HCT116 (cell line): ENCODE data around the gene GGA1. TPM values are rescaled to one million over a fixed set of nuclear protein-coding genes. Genes with fewer than 3 reads are reported as not detected.

Experiments used
- ATAC-seq: fragments of 200-7000 bp; cut with Tn5 transposase; 2 replicates; pipeline ENCODE4 v1.9.1; 2020; ENCODE audit warnings: mild to moderate bottlenecking, moderate library complexity
- BruUV-seq: library from RNA; stranded (reverse); fragments of 400-500 nt; replicated peaks from 2 replicates; lab custom pipeline; 2021; lab: Mats Ljungman, UMichigan
- CTCF ChIA-PET: fragments of 300-600 bp; sonication (Branson Sonifier 250); formaldehyde crosslinking; loops from one replicate; lab custom pipeline; 2021; ENCODE audit warnings: antibody characterized with exemption; lab: Charles Lee
- POLR2A ChIA-PET: fragments of 300-600, 350-600 bp; sonication (Branson Sonifier 250); formaldehyde crosslinking; loops from one replicate; lab custom pipeline; 2021; ENCODE audit warnings: antibody characterized with exemption; lab: Charles Lee
- RAD21 ChIA-PET, 2 experiments: fragments of 300-600 bp; sonication (Branson Sonifier 250); formaldehyde crosslinking; loops; one replicate each; lab custom pipeline; 2023; ENCODE audit warnings: low total read pairs in 2 of 2; ENCODE audit not compliant: uncharacterized antibody in 2 of 2, unreplicated experiment in 2 of 2, low non-redundant PET in 1 of 2; lab: Charles Lee
- DNase-seq: peaks from one replicate; pipeline ENCODE4 v3.0.0-alpha.2; 2010; ENCODE audit warnings: low read depth, low spot score
- H2AFZ ChIP-seq: fragments of 200-600 bp; shearing (Covaris generic), sonication (generic); 2 replicates; pipeline ENCODE4 v1.6.1; 2017; ENCODE audit warnings: low read depth, mixed run types, mixed read lengths, antibody characterized with exemption, low read length; ENCODE audit not compliant: poor library complexity, severe bottlenecking
- H3K27ac ChIP-seq: 2 replicates; pipeline ENCODE4 v1.5.1; 2012; ENCODE audit warnings: low read depth, low read length
- H3K27me3 ChIP-seq: fragments of 200-600 bp; sonication (generic); 2 replicates; pipeline ENCODE4 v1.6.1; 2016; ENCODE audit warnings: mixed run types, low read length, mixed read lengths; ENCODE audit not compliant: insufficient read depth
- H3K36me3 ChIP-seq, 2 experiments: fragments of 200-500 bp in 1 of 2; fragments of 200-600 bp in 1 of 2; sonication (Bioruptor generic) in 1 of 2; sonication (generic) in 1 of 2; 2 replicates each; pipeline versions ENCODE4 v1.5.1 to v1.6.1; 2014 to 2016; ENCODE audit warnings: low read length in 2 of 2, inconsistent platforms in 1 of 2, mixed read lengths in 1 of 2, mixed run types in 1 of 2; ENCODE audit not compliant: insufficient read depth in 2 of 2, control insufficient read depth in 1 of 2
- H3K4me1 ChIP-seq, 2 experiments: fragments of 200-600 bp in 1 of 2; sonication (generic) in 1 of 2; 2 replicates each; pipeline versions ENCODE4 v1.5.1 to v1.6.1; 2012 to 2017; ENCODE audit warnings: low read length in 2 of 2, inconsistent platforms in 1 of 2, mild to moderate bottlenecking in 1 of 2, mixed read lengths in 1 of 2, mixed run types in 1 of 2, moderate library complexity in 1 of 2; ENCODE audit not compliant: insufficient read depth in 2 of 2, control insufficient read depth in 1 of 2
- H3K4me2 ChIP-seq: fragments of 200-600 bp; sonication (generic); 2 replicates; pipeline ENCODE4 v1.6.1; 2017; ENCODE audit warnings: mixed run types, low read length, mixed read lengths
- H3K4me3 ChIP-seq, 2 experiments: fragments of 200-600 bp in 1 of 2; sonication (generic) in 1 of 2; replicated peaks in 1 of 2; 2 replicates each; pipeline ENCODE4 v1.5.1; 2011 to 2016; ENCODE audit warnings: low read length in 2 of 2, control low read depth in 1 of 2, low read depth in 1 of 2, mild to moderate bottlenecking in 1 of 2, mixed read lengths in 1 of 2, mixed run types in 1 of 2
- H3K79me2 ChIP-seq: fragments of 200-600 bp; sonication (generic); 2 replicates; pipeline ENCODE4 v1.6.1; 2017; ENCODE audit warnings: mild to moderate bottlenecking, mixed run types, low read length, moderate library complexity, mixed read lengths; ENCODE audit not compliant: insufficient read depth
- H3K9ac ChIP-seq: fragments of 200-600 bp; sonication (generic); 2 replicates; pipeline ENCODE4 v1.6.1; 2016; ENCODE audit warnings: low read length, mixed read lengths
- H3K9me2 ChIP-seq: fragments of 200-600 bp; sonication (generic), shearing (Covaris generic); 2 replicates; pipeline ENCODE4 v1.6.1; 2017; ENCODE audit warnings: mixed run types, mild to moderate bottlenecking, moderate library complexity; ENCODE audit not compliant: insufficient read depth
- H3K9me3 ChIP-seq, 2 experiments: fragments of 200-500 bp in 1 of 2; fragments of 200-600 bp in 1 of 2; sonication (Bioruptor generic) in 1 of 2; sonication (generic) in 1 of 2; 2 replicates each; pipeline ENCODE4 v1.6.1; 2014 to 2017; ENCODE audit warnings: low read length in 2 of 2, mixed read lengths in 2 of 2, inconsistent platforms in 1 of 2, low read depth in 1 of 2, mild to moderate bottlenecking in 1 of 2, mixed run types in 1 of 2, moderate library complexity in 1 of 2; ENCODE audit not compliant: control insufficient read depth in 1 of 2, insufficient read depth in 1 of 2
- H4K20me1 ChIP-seq: fragments of 200-600 bp; sonication (generic), shearing (Covaris generic); 2 replicates; pipeline ENCODE4 v1.6.1; 2017; ENCODE audit warnings: mixed run types, mild to moderate bottlenecking, moderate library complexity; ENCODE audit not compliant: insufficient read depth
- CEBPB ChIP-seq: IDR thresholded peaks from 2 replicates; pipeline ENCODE4 v1.6.1; 2012; ENCODE audit warnings: low read depth
- EGR1 ChIP-seq: IDR thresholded peaks from 2 replicates; pipeline ENCODE4 v1.6.1; 2012; ENCODE audit warnings: low read depth
- FOSL1 ChIP-seq: IDR thresholded peaks from 2 replicates; pipeline ENCODE4 v1.6.1; 2012; ENCODE audit warnings: low read depth
- POLR2A ChIP-seq: IDR thresholded peaks from 2 replicates; pipeline ENCODE4 v1.7.0; 2011; ENCODE audit warnings: borderline replicate concordance; ENCODE audit not compliant: insufficient read depth, insufficient read length; ENCODE audit errors: extremely low read depth
- POLR2AphosphoS5 ChIP-seq: IDR thresholded peaks from 2 replicates; pipeline ENCODE4 v1.6.1; 2011; ENCODE audit warnings: mild to moderate bottlenecking, low read depth, low read length, moderate library complexity
- SIN3A ChIP-seq: IDR thresholded peaks from 2 replicates; pipeline ENCODE4 v1.6.1; 2012; ENCODE audit warnings: low read depth
- intact Hi-C: fragments of 100-400 bp; cut with micrococcal nuclease; formaldehyde crosslinking; loops from 2 replicates; pipeline ENCODE4 v1.10.0; 2022
- total RNA-seq: library from RNA; stranded (reverse); gene quantifications from one replicate; pipeline ENCODE4 v1.2.1, GENCODE V29; 2021; ENCODE audit not compliant: unreplicated experiment

GGA1 gene
- total RNA-seq, 1 experiment from 2014 or later: 89.8 TPM

GRCh38 chr22:37610480-37611129 is 2.0 kb downstream of the GGA1 start:
- CTCF ChIA-PET: no interaction called here
- no TSS peak for BruUV-seq
- Histone ChIP-seq H3K9me3 (no peaks in the 10 kb centered on the region), H4K20me1 (no peaks in the 10 kb centered on the region), H3K27me3 (no peaks in the 10 kb centered on the region), H3K4me2 (peak overlapping the region; percentile 91), H2AFZ (no peak overlapping the region), H3K4me1 (peaks cover 30 to 46% of the 10 kb centered on the region in 2 experiments), H3K9me2 (no peaks in the 10 kb centered on the region), H3K36me3 (peaks cover 3 to 9% of the 10 kb centered on the region in 2 experiments; a peak in 3 of 4 replicates), H3K27ac (peak overlapping the region; percentile 100), H3K9ac (peak overlapping the region; percentile 91), H3K4me3 (peak overlapping the region; percentile 82 to 93), H3K79me2 (peaks cover 30% of the 10 kb centered on the region)
- RAD21 ChIA-PET: no interaction called here
- TF ChIP-seq SIN3A (no peak), EGR1 (0 out of 2 replicates have a peak, but pooled peaks have one; percentile 16)
- POLR2A ChIA-PET: interaction anchor here (1.2 kb wide), 1 partner anchor 65 kb away, joined by 4 read pairs; the partner anchor contains the start of gene LGALS1
- intact Hi-C loops: no loop called here
- no peak for DNase-seq
- no peak for ATAC-seq

GRCh38 chr22:37611207-37611606 is 2.6 kb downstream of the GGA1 start:
- ChIA-PET CTCF (no interaction called here), RAD21 (interaction anchor here in 1 of 2 experiments (0.6 kb wide), 1 partner anchor 9 kb away, joined by 4 read pairs; no protein-coding TSS in a partner anchor), POLR2A (no interaction called here)
- TF ChIP-seq POLR2AphosphoS5 (no peak), CEBPB (no peak), FOSL1 (no peak), POLR2A (no peak)
- Histone ChIP-seq H3K9me3 (no peaks in the 10 kb centered on the region), H4K20me1 (no peaks in the 10 kb centered on the region), H3K9me2 (no peaks in the 10 kb centered on the region), H3K9ac (no peak overlapping the region), H2AFZ (no peak overlapping the region), H3K27me3 (no peaks in the 10 kb centered on the region), H3K4me3 (no peak overlapping the region), H3K4me2 (peak overlapping the region; percentile 91; the same call in 1 of the 2 replicates), H3K4me1 (peaks cover 24 to 40% of the 10 kb centered on the region in 2 experiments), H3K27ac (no peak overlapping the region; the same call in 1 of the 2 replicates), H3K79me2 (peaks cover 30% of the 10 kb centered on the region), H3K36me3 (peaks cover 4 to 9% of the 10 kb centered on the region in 2 experiments; a peak in 3 of 4 replicates)
- BruUV-seq: no TSS peak
- intact Hi-C loops: no loop called here
- DNase-seq: no peak
- no peak for ATAC-seq
